HCT116 (cell line): ENCODE data around the gene PIGQ. TPM values are rescaled to one million over a fixed set of nuclear protein-coding genes. Genes with fewer than 3 reads are reported as not detected.

Experiments used
- ATAC-seq: fragments of 200-7000 bp; cut with Tn5 transposase; 2 replicates; pipeline ENCODE4 v1.9.1; 2020; ENCODE audit warnings: mild to moderate bottlenecking, moderate library complexity
- BruUV-seq: library from RNA; stranded (reverse); fragments of 400-500 nt; replicated peaks from 2 replicates; lab custom pipeline; 2021; lab: Mats Ljungman, UMichigan
- CTCF ChIA-PET: fragments of 300-600 bp; sonication (Branson Sonifier 250); formaldehyde crosslinking; loops from one replicate; lab custom pipeline; 2021; ENCODE audit warnings: antibody characterized with exemption; lab: Charles Lee
- POLR2A ChIA-PET: fragments of 300-600, 350-600 bp; sonication (Branson Sonifier 250); formaldehyde crosslinking; loops from one replicate; lab custom pipeline; 2021; ENCODE audit warnings: antibody characterized with exemption; lab: Charles Lee
- RAD21 ChIA-PET, 2 experiments: fragments of 300-600 bp; sonication (Branson Sonifier 250); formaldehyde crosslinking; loops; one replicate each; lab custom pipeline; 2023; ENCODE audit warnings: low total read pairs in 2 of 2; ENCODE audit not compliant: uncharacterized antibody in 2 of 2, unreplicated experiment in 2 of 2, low non-redundant PET in 1 of 2; lab: Charles Lee
- DNase-seq: peaks from one replicate; pipeline ENCODE4 v3.0.0-alpha.2; 2010; ENCODE audit warnings: low read depth, low spot score
- H2AFZ ChIP-seq: fragments of 200-600 bp; shearing (Covaris generic), sonication (generic); 2 replicates; pipeline ENCODE4 v1.6.1; 2017; ENCODE audit warnings: low read depth, mixed run types, mixed read lengths, antibody characterized with exemption, low read length; ENCODE audit not compliant: poor library complexity, severe bottlenecking
- H3K27ac ChIP-seq: 2 replicates; pipeline ENCODE4 v1.5.1; 2012; ENCODE audit warnings: low read depth, low read length
- H3K27me3 ChIP-seq: fragments of 200-600 bp; sonication (generic); 2 replicates; pipeline ENCODE4 v1.6.1; 2016; ENCODE audit warnings: mixed run types, low read length, mixed read lengths; ENCODE audit not compliant: insufficient read depth
- H3K36me3 ChIP-seq, 2 experiments: fragments of 200-500 bp in 1 of 2; fragments of 200-600 bp in 1 of 2; sonication (Bioruptor generic) in 1 of 2; sonication (generic) in 1 of 2; 2 replicates each; pipeline versions ENCODE4 v1.5.1 to v1.6.1; 2014 to 2016; ENCODE audit warnings: low read length in 2 of 2, inconsistent platforms in 1 of 2, mixed read lengths in 1 of 2, mixed run types in 1 of 2; ENCODE audit not compliant: insufficient read depth in 2 of 2, control insufficient read depth in 1 of 2
- H3K4me1 ChIP-seq, 2 experiments: fragments of 200-600 bp in 1 of 2; sonication (generic) in 1 of 2; 2 replicates each; pipeline versions ENCODE4 v1.5.1 to v1.6.1; 2012 to 2017; ENCODE audit warnings: low read length in 2 of 2, inconsistent platforms in 1 of 2, mild to moderate bottlenecking in 1 of 2, mixed read lengths in 1 of 2, mixed run types in 1 of 2, moderate library complexity in 1 of 2; ENCODE audit not compliant: insufficient read depth in 2 of 2, control insufficient read depth in 1 of 2
- H3K4me2 ChIP-seq: fragments of 200-600 bp; sonication (generic); 2 replicates; pipeline ENCODE4 v1.6.1; 2017; ENCODE audit warnings: mixed run types, low read length, mixed read lengths
- H3K4me3 ChIP-seq, 2 experiments: fragments of 200-600 bp in 1 of 2; sonication (generic) in 1 of 2; replicated peaks in 1 of 2; 2 replicates each; pipeline ENCODE4 v1.5.1; 2011 to 2016; ENCODE audit warnings: low read length in 2 of 2, control low read depth in 1 of 2, low read depth in 1 of 2, mild to moderate bottlenecking in 1 of 2, mixed read lengths in 1 of 2, mixed run types in 1 of 2
- H3K79me2 ChIP-seq: fragments of 200-600 bp; sonication (generic); 2 replicates; pipeline ENCODE4 v1.6.1; 2017; ENCODE audit warnings: mild to moderate bottlenecking, mixed run types, low read length, moderate library complexity, mixed read lengths; ENCODE audit not compliant: insufficient read depth
- H3K9ac ChIP-seq: fragments of 200-600 bp; sonication (generic); 2 replicates; pipeline ENCODE4 v1.6.1; 2016; ENCODE audit warnings: low read length, mixed read lengths
- H3K9me2 ChIP-seq: fragments of 200-600 bp; sonication (generic), shearing (Covaris generic); 2 replicates; pipeline ENCODE4 v1.6.1; 2017; ENCODE audit warnings: mixed run types, mild to moderate bottlenecking, moderate library complexity; ENCODE audit not compliant: insufficient read depth
- H3K9me3 ChIP-seq, 2 experiments: fragments of 200-500 bp in 1 of 2; fragments of 200-600 bp in 1 of 2; sonication (Bioruptor generic) in 1 of 2; sonication (generic) in 1 of 2; 2 replicates each; pipeline ENCODE4 v1.6.1; 2014 to 2017; ENCODE audit warnings: low read length in 2 of 2, mixed read lengths in 2 of 2, inconsistent platforms in 1 of 2, low read depth in 1 of 2, mild to moderate bottlenecking in 1 of 2, mixed run types in 1 of 2, moderate library complexity in 1 of 2; ENCODE audit not compliant: control insufficient read depth in 1 of 2, insufficient read depth in 1 of 2
- H4K20me1 ChIP-seq: fragments of 200-600 bp; sonication (generic), shearing (Covaris generic); 2 replicates; pipeline ENCODE4 v1.6.1; 2017; ENCODE audit warnings: mixed run types, mild to moderate bottlenecking, moderate library complexity; ENCODE audit not compliant: insufficient read depth
- ATF3 ChIP-seq: IDR thresholded peaks from 2 replicates; pipeline ENCODE4 v1.6.1; 2012
- CTCF ChIP-seq, 3 experiments: fragments of 200-600 bp in 1 of 3; sonication (generic) in 1 of 3; IDR thresholded peaks in 2 of 3; conservative IDR thresholded peaks in 1 of 3; 2 replicates each; pipeline ENCODE4 v1.5.1; 2012 to 2017; ENCODE audit warnings: low read depth in 2 of 3, low read length in 2 of 3, antibody characterized with exemption in 1 of 3, borderline replicate concordance in 1 of 3, control low read depth in 1 of 3, mild to moderate bottlenecking in 1 of 3, mixed read lengths in 1 of 3, mixed run types in 1 of 3, moderate library complexity in 1 of 3; ENCODE audit not compliant: insufficient read depth in 1 of 3
- EGR1 ChIP-seq: IDR thresholded peaks from 2 replicates; pipeline ENCODE4 v1.6.1; 2012; ENCODE audit warnings: low read depth
- ELF1 ChIP-seq: IDR thresholded peaks from 2 replicates; pipeline ENCODE4 v1.6.1; 2012; ENCODE audit warnings: low read depth, borderline replicate concordance
- FOSL1 ChIP-seq: IDR thresholded peaks from 2 replicates; pipeline ENCODE4 v1.6.1; 2012; ENCODE audit warnings: low read depth
- JUND ChIP-seq: IDR thresholded peaks from 2 replicates; pipeline ENCODE4 v1.6.1; 2012
- SIN3A ChIP-seq: IDR thresholded peaks from 2 replicates; pipeline ENCODE4 v1.6.1; 2012; ENCODE audit warnings: low read depth
- SP1 ChIP-seq: IDR thresholded peaks from 2 replicates; pipeline ENCODE4 v1.6.1; 2012; ENCODE audit warnings: low read depth
- TCF7L2 ChIP-seq: IDR thresholded peaks from 2 replicates; pipeline ENCODE4 v1.7.0; 2011; ENCODE audit warnings: borderline replicate concordance, inconsistent platforms; ENCODE audit not compliant: insufficient read depth, insufficient read length; ENCODE audit errors: extremely low read depth
- intact Hi-C: fragments of 100-400 bp; cut with micrococcal nuclease; formaldehyde crosslinking; loops from 2 replicates; pipeline ENCODE4 v1.10.0; 2022
- total RNA-seq: library from RNA; stranded (reverse); gene quantifications from one replicate; pipeline ENCODE4 v1.2.1, GENCODE V29; 2021; ENCODE audit not compliant: unreplicated experiment
- TF ChIP-seq, protein P1 (sequence below): IDR thresholded peaks from 2 replicates; pipeline ENCODE4 v1.6.1; 2011; ENCODE audit warnings: mild to moderate bottlenecking, low read length, moderate library complexity; ENCODE audit not compliant: insufficient replicate concordance; ENCODE audit errors: extremely low read depth

Gene PIGQ
- total RNA-seq, 1 experiment from 2014 or later = 21.0 TPM

- Histone ChIP-seq H3K4me3 (no peak overlapping the region), H3K4me2 (no peak overlapping the region), H3K9ac (no peak overlapping the region), H3K9me2 (no peaks in the 10 kb centered on the region), H3K4me1 (no peaks in the 10 kb centered on the region), H3K27ac (no peak overlapping the region), H2AFZ (no peak overlapping the region), H3K79me2 (no peaks in the 10 kb centered on the region), H3K36me3 (no peaks in the 10 kb centered on the region), H4K20me1 (no peaks in the 10 kb centered on the region), H3K9me3 (no peaks in the 10 kb centered on the region), H3K27me3 (no peaks in the 10 kb centered on the region)
- POLR2A ChIA-PET = no interaction called here
- intact Hi-C loops = no loop called here
- RAD21 ChIA-PET = no interaction called here
- ATAC-seq = no peak
- BruUV-seq = no TSS peak
- TF ChIP-seq CTCF (IDR thresholded peaks at IDR 0.05 in 2 of 3, conservative IDR thresholded peaks at IDR 0.05 in 1 of 3; ENCODE audit: borderline replicate concordance in 1 of 3, insufficient read depth in 1 of 3, low read depth in 2 of 3, low read length in 2 of 3) = no peak
- CTCF ChIA-PET = no interaction called here
- no peak for DNase-seq
These were observed 10.8 kb upstream of the PIGQ start for GRCh38 chr16:559021-559380.

DNA sequence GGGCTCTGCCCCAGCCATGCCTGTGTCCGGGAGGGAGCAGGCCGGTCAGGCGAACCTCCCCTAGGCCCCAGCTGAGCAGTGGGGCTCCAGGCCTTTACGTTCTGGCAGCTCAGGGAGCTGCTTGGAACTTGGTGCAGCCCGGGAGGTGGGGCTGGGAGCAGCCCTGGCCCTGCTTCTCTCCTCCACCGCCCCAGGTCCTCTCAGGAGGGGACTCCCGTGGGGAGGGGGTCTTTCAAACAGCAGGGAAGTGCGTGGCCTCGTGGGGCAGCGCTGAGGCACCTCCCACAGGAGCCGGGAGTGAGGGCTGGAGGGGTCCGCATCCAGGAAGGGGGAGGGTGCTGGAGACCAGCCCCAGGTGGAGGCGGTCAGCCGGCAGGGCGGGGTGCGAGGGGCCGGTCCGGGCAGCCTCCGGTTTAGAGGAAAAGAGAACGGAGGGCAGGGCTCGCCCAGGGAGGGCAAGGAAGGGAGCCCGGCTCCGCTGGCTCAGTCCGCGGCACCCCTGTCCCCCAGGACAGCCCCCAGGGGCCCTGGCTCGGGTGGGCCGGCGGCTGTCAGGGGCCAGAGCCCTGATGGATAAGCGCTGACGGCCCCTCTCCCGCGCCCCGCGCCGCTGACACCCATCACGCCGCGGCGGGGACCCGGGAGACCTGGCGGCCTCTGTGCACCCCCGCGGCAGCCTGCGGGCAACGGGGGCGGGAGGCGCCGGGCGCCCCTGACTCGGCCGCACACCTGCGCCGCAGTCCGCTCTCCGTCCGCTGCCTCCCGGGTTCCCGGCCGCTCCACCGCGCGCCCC is 10.2 kb upstream of the PIGQ start:
- CTCF ChIA-PET = no interaction called here
- H3K9ac ChIP-seq = no peak overlapping the region
- no peak for TF ChIP-seq SP1
- no peak for TF ChIP-seq FOSL1
- TF ChIP-seq ATF3 = no peak
- no peak for TF ChIP-seq EGR1
- TF ChIP-seq SIN3A = no peak
- TF ChIP-seq TCF7L2 = no peak
- TF ChIP-seq CTCF (IDR thresholded peaks at IDR 0.05 in 2 of 3, conservative IDR thresholded peaks at IDR 0.05 in 1 of 3; ENCODE audit: borderline replicate concordance in 1 of 3, insufficient read depth in 1 of 3, low read depth in 2 of 3, low read length in 2 of 3) = no peak
- TF ChIP-seq ELF1 = no peak
- no peak for TF ChIP-seq JUND
- TF ChIP-seq, protein P1, sequence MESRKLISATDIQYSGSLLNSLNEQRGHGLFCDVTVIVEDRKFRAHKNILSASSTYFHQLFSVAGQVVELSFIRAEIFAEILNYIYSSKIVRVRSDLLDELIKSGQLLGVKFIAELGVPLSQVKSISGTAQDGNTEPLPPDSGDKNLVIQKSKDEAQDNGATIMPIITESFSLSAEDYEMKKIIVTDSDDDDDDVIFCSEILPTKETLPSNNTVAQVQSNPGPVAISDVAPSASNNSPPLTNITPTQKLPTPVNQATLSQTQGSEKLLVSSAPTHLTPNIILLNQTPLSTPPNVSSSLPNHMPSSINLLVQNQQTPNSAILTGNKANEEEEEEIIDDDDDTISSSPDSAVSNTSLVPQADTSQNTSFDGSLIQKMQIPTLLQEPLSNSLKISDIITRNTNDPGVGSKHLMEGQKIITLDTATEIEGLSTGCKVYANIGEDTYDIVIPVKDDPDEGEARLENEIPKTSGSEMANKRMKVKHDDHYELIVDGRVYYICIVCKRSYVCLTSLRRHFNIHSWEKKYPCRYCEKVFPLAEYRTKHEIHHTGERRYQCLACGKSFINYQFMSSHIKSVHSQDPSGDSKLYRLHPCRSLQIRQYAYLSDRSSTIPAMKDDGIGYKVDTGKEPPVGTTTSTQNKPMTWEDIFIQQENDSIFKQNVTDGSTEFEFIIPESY = no peak

More for the DNA sequence above, 10.2 kb upstream of the PIGQ start:
- H3K36me3 ChIP-seq = no peaks in the 10 kb centered on the region
- ATAC-seq = no peak
- no peak overlapping the region for H3K4me3 ChIP-seq
- H4K20me1 ChIP-seq = no peaks in the 10 kb centered on the region
- H3K27me3 ChIP-seq = no peaks in the 10 kb centered on the region
- H3K4me2 ChIP-seq = no peak overlapping the region
- H3K27ac ChIP-seq = no peak overlapping the region
- POLR2A ChIA-PET = no interaction called here
- H3K9me2 ChIP-seq = no peaks in the 10 kb centered on the region
- BruUV-seq = no TSS peak
- RAD21 ChIA-PET = no interaction called here
- H3K79me2 ChIP-seq = no peaks in the 10 kb centered on the region
- intact Hi-C loops = no loop called here
- no peaks in the 10 kb centered on the region for H3K9me3 ChIP-seq
- no peak for DNase-seq
- no peak overlapping the region for H2AFZ ChIP-seq
- no peaks in the 10 kb centered on the region for H3K4me1 ChIP-seq
